Heart left ventricle (tissue), 16 donors: ENCODE results near the gene OGDH. TPM values are rescaled to one million over a fixed set of nuclear protein-coding genes. Genes with fewer than 3 reads are reported as not detected.
"Not testable (repeated sequence)": the region's sequence is repeated elsewhere in the genome, so short reads cannot be mapped to it uniquely, and the experiment has no call there.

Experiments
- ATAC-seq, 4 donors: fragments of 200-7000 bp; cut with Tn5 transposase; one replicate each; pipeline ENCODE4 v1.9.1; 2020 to 2022; ENCODE audit warnings: moderate library complexity in 4 of 4, mild to moderate bottlenecking in 3 of 4, moderate number of reproducible peaks in 1 of 4
- DNase-seq, 5 donors: peaks; one replicate each; pipeline ENCODE4 v3.0.0-alpha.2; 2020
- H3K27ac ChIP-seq, 12 donors: fragments of 200-600 bp; sonication (generic) in 4 of 12; one replicate each; pipeline versions ENCODE4 v1.5.0 to v1.8.0; 2016 to 2022; ENCODE audit warnings: mild to moderate bottlenecking in 2 of 12
- H3K27me3 ChIP-seq, 9 donors: fragments of 200-600 bp; sonication (generic) in 2 of 9; one replicate each; pipeline versions ENCODE4 v1.5.1 to v1.8.0; 2016 to 2022; ENCODE audit warnings: mild to moderate bottlenecking in 3 of 9
- H3K36me3 ChIP-seq, 9 donors: fragments of 200-600 bp; sonication (generic) in 2 of 9; one replicate each; pipeline versions ENCODE4 v1.5.0 to v1.8.0; 2018 to 2022; ENCODE audit warnings: mild to moderate bottlenecking in 2 of 9
- H3K4me1 ChIP-seq, 12 donors: fragments of 200-600 bp; sonication (generic) in 4 of 12; one replicate each; pipeline versions ENCODE4 v1.5.0 to v1.8.0; 2016 to 2022; ENCODE audit warnings: mild to moderate bottlenecking in 3 of 12
- H3K4me3 ChIP-seq, 12 donors: fragments of 200-600 bp; sonication (generic) in 4 of 12; one replicate each; pipeline versions ENCODE4 v1.5.0 to v1.8.0; 2017 to 2022; ENCODE audit warnings: mild to moderate bottlenecking in 9 of 12, moderate library complexity in 4 of 12
- H3K9me3 ChIP-seq, 12 donors: fragments of 200-600 bp; sonication (generic) in 4 of 12; one replicate each; pipeline versions ENCODE4 v1.5.0 to v1.8.0; 2016 to 2022; ENCODE audit warnings: mild to moderate bottlenecking in 1 of 12
- POLR2A ChIP-seq, 2 donors: fragments of 450-650 bp; IDR thresholded peaks; one replicate each; pipeline ENCODE4 v1.6.1; 2017; ENCODE audit warnings: antibody characterized with exemption in 2 of 2, mild to moderate bottlenecking in 2 of 2, moderate library complexity in 2 of 2
- WGBS, 4 donors: extraction: QIAGEN DNeasy Blood & Tissue Kit in 2 of 4; methylation state at CpG; one replicate each; pipeline versions ENCODE4 v1.1.5 to v1.1.7; 2013 to 2018; 5-methylcytosine and 5-hydroxymethylcytosine counted together
- intact Hi-C, 10 donors: fragments of 100-400 bp; cut with DNase I; formaldehyde crosslinking; loops; one replicate each; pipeline versions ENCODE4 v1.11.1 to v1.14.2; 2022
- polyA plus RNA-seq, 2 donors: library from polyadenylated mRNA; stranded (reverse); fragments of 200-250 nt; gene quantifications; one replicate each; pipeline ENCODE4 v1.2.3, GENCODE V29; 2013
- total RNA-seq, 9 donors: library from RNA; depleted of rRNA in 2 of 9; stranded (reverse); fragments of >200 nt in 2 of 9; fragmentation: NEBNext Ultra II Directional in 3 of 9; extraction: Animal tissue kit (Norgen Biotek cat#: 25700) in 3 of 9; gene quantifications; one replicate each; pipeline versions ENCODE4 v1.1.0 to v1.2.4, GENCODE V29; 2016 to 2023
- TF ChIP-seq, protein P1 (sequence below), 12 donors: fragments of 200-600 bp; sonication (generic) in 4 of 12; IDR thresholded peaks; one replicate each; pipeline versions ENCODE4 v1.5.0 to v1.8.0; 2018 to 2022; ENCODE audit warnings: antibody characterized with exemption in 12 of 12, mild to moderate bottlenecking in 5 of 12
- donor health status: ischemic (EF 13 %, LVEDD 7.1; RV severe dilation, severe dysfunction).
- donor health status: healthy with polysubstance abuse.
- donor health status: DM: no; HTN: yes; CAD: no.
- donor health status: DM: no; HTN: no; CAD: no.
- donor health status: ischemic (EF 25% LVEDD 6.9; RV normal size, moderate dysfunction).
- donor health status: ischemic (EF 25% LVEDD 5.7; RV mildly dilated, moderate dysfunction).
- donor health status: healthy.
- donor health status: DM: yes; HTN: yes; CAD: no.
- donor health status: ischemic (EF 35%, LVEDD 5.7; RV mildly dilated, moderate dysfunction).
- donor health status: nonischemic (EF 11% LVEDD 7.7; RV severe dilation, severe dysfunction).
- donor health status: DM: yes; HTN: yes; CAD: no.
- donor health status: PGD.
- donor health status: ischemic (EF 29% LVEDD 5.4; RV normal size, mild dysfunction).
- donor health status: nonischemic (EF 23%, LVEDD 6.1; RV moderate dilation, normal function).

Gene OGDH
- total and polyA plus RNA-seq, 11 donors = 247 to 789 (median 633) TPM

DNA sequence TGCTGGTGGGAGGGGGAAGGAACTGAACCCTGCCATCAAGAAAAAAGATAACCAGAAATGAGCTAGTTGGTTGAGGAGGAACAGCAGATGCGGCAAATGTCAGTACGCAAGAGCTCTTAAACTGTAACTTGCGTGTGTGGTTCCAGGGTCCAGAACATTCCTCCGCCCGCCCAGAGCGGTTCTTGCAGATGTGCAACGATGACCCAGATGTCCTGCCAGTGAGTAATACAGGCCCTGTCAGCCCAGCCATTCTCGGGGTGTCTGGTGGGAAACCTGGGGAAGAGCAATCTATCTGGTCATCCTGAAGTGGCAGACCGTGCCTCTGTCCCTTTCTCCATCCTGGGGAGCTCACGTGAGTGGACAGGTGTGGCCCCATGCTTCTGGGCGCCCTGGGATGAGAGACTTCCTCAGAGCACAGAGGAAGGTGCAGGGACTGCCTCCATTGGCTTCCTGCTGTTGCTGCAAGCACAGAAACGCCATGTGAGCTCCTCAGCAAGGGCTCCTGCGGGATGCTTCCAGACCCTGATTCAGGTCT, 91.7 kb downstream of the OGDH start:
- DNase-seq = peak in 1 of 5 donors; percentile 16
- Histone ChIP-seq H3K27me3 (no peaks in the 10 kb centered on the region), H3K9me3 (peaks cover 0 to 3% (median 0%) of the 10 kb centered on the region in 12 donors), H3K4me1 (peaks cover 0 to 28% (median 6%) of the 10 kb centered on the region in 12 donors), H3K36me3 (peaks cover 0 to 100% (median 98%) of the 10 kb centered on the region in 9 donors), H3K27ac (peak overlapping the region in 1 of 12 donors; percentile 82), H3K4me3 (no peak overlapping the region)
- WGBS, 4 donors = 97 to 98% (median 98%) methylated on average over 10 to 13 of the region's 13 CpGs
- intact Hi-C loops = no loop called here
- TF ChIP-seq, protein P1, sequence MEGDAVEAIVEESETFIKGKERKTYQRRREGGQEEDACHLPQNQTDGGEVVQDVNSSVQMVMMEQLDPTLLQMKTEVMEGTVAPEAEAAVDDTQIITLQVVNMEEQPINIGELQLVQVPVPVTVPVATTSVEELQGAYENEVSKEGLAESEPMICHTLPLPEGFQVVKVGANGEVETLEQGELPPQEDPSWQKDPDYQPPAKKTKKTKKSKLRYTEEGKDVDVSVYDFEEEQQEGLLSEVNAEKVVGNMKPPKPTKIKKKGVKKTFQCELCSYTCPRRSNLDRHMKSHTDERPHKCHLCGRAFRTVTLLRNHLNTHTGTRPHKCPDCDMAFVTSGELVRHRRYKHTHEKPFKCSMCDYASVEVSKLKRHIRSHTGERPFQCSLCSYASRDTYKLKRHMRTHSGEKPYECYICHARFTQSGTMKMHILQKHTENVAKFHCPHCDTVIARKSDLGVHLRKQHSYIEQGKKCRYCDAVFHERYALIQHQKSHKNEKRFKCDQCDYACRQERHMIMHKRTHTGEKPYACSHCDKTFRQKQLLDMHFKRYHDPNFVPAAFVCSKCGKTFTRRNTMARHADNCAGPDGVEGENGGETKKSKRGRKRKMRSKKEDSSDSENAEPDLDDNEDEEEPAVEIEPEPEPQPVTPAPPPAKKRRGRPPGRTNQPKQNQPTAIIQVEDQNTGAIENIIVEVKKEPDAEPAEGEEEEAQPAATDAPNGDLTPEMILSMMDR (IDR thresholded peaks at IDR 0.05) = no peak
- no peak for TF ChIP-seq POLR2A (IDR thresholded peaks at IDR 0.05)
- no peak for ATAC-seq

DNA sequence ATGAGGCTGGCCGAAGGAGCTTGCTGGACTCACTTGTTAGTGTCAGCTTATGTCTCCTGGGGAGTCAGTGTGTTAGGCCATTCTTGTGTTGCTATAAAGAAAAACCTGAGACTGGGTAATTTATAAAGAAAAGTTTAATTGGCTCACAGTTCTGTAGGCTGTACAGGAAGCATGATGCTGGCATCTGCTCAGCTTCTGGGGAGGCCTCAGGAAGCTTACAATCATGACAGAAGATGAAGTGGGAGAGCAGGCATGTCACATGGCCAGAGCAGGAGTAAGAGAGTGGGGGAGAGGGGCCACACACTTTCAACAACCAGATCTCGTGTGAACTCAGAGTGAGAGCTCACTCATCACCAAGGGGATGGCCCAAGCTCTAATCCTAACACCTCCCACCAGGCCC, 93.2 kb downstream of the OGDH start:
- H3K9me3 ChIP-seq, intact Hi-C loops, H3K27me3 ChIP-seq, ATAC-seq, H3K4me3 ChIP-seq: not testable (repeated sequence)
- Histone ChIP-seq H3K27ac (peak overlapping the region in 2 of 12 donors; percentile 9 to 77), H3K4me1 (peaks cover 0 to 22% (median 3%) of the 10 kb centered on the region in 12 donors), H3K36me3 (peaks cover 0 to 100% (median 93%) of the 10 kb centered on the region in 9 donors)
- DNase-seq = peak in 1 of 5 donors; percentile 11
- 88 to 95% (median 93%) methylated on average over 2 of the region's 2 CpGs for whole genome bisulfite sequencing, 4 donors

DNA sequence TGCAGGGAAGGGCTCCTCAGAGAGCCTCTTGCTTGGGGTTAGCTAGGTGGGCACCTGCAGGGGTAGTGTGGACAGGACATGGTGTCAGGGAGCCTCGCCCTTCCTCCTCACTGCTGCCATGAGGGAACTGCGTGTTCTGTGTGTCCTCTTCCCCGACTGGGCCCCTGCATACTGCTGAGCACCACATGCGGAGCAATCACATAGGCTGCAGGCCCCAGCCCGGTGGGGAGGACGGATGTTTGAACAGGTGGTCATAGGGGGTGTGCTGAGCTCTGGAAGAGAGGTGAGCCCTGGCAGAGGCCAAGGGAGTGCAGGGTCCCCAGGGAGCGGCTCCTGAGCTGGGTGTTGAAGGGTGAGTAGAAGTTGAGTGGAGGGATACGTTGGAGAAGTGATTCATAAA, 93.9 kb downstream of the OGDH start:
- Histone ChIP-seq H3K4me3 (no peak overlapping the region), H3K9me3 (peaks cover 0 to 3% (median 0%) of the 10 kb centered on the region in 12 donors), H3K36me3 (peaks cover 0 to 97% (median 87%) of the 10 kb centered on the region in 9 donors), H3K4me1 (peaks cover 0 to 17% (median 0%) of the 10 kb centered on the region in 12 donors), H3K27me3 (no peaks in the 10 kb centered on the region), H3K27ac (peak overlapping the region in 2 of 12 donors; percentile 49 to 77)
- no peak for ATAC-seq
- TF ChIP-seq, protein P1 (IDR thresholded peaks at IDR 0.05) = no peak
- no peak for TF ChIP-seq POLR2A (IDR thresholded peaks at IDR 0.05)
- 88 to 95% (median 94%) methylated on average over 4 to 8 of the region's 8 CpGs for whole genome bisulfite sequencing, 4 donors
- intact Hi-C loops = loop anchor here in 2 of 10 donors (5.0 to 10.0 kb wide), 3 partner anchors 47 to 134 kb away; partner anchors contain the start of gene ZMIZ2 (in 1 of the 2)
- peak in 1 of 5 donors; percentile 23 for DNase-seq

- not testable (repeated sequence) for ATAC-seq, H3K4me3 ChIP-seq, H3K27me3 ChIP-seq, H3K9me3 ChIP-seq, DNase-seq
- 89 to 96% (median 93%) methylated on average over 10 of the region's 10 CpGs for WGBS, 4 donors
- Histone ChIP-seq H3K27ac (peak overlapping the region in 1 of 12 donors; percentile 77), H3K36me3 (peaks cover 0 to 94% (median 79%) of the 10 kb centered on the region in 9 donors), H3K4me1 (peaks cover 0 to 26% (median 0%) of the 10 kb centered on the region in 12 donors)
- intact Hi-C loops = loop anchor here in 2 of 10 donors (5.0 to 10.0 kb wide), 3 partner anchors 44 to 131 kb away; partner anchors contain the start of gene ZMIZ2 (in 1 of the 2)
Observed at GRCh38 chr7:44703391-44703790, 97.0 kb downstream of the OGDH start.

- no peak for ATAC-seq
Observed at GRCh38 chr7:44703921-44704320, 97.5 kb downstream of the OGDH start.

More at GRCh38 chr7:44703921-44704320, 97.5 kb downstream of the OGDH start:
- peaks cover 0 to 94% (median 79%) of the 10 kb centered on the region in 9 donors for H3K36me3 ChIP-seq
- 37 to 58% (median 41%) methylated on average over 1 of the region's 1 CpG for whole genome bisulfite sequencing, 4 donors
- TF ChIP-seq, protein P1 (IDR thresholded peaks at IDR 0.05) = no peak
- TF ChIP-seq POLR2A (IDR thresholded peaks at IDR 0.05) = no peak
- peaks cover 0 to 3% (median 0%) of the 10 kb centered on the region in 12 donors for H3K9me3 ChIP-seq
- no peak overlapping the region for H3K4me3 ChIP-seq
- no peaks in the 10 kb centered on the region for H3K27me3 ChIP-seq
- DNase-seq = no peak
- H3K4me1 ChIP-seq = peaks cover 0 to 26% (median 0%) of the 10 kb centered on the region in 12 donors
- intact Hi-C loops = loop anchor here in 2 of 10 donors (5.0 to 10.0 kb wide), 3 partner anchors 43 to 131 kb away; partner anchors contain the start of gene ZMIZ2 (in 1 of the 2)
- H3K27ac ChIP-seq = peak overlapping the region in 1 of 12 donors; percentile 77
